ENCODE results near the gene SP100.
"Not testable (repeated sequence)": the region's sequence is repeated elsewhere in the genome, so short reads cannot be mapped to it uniquely, and the experiment has no call there.

Gene SP100

DNA sequence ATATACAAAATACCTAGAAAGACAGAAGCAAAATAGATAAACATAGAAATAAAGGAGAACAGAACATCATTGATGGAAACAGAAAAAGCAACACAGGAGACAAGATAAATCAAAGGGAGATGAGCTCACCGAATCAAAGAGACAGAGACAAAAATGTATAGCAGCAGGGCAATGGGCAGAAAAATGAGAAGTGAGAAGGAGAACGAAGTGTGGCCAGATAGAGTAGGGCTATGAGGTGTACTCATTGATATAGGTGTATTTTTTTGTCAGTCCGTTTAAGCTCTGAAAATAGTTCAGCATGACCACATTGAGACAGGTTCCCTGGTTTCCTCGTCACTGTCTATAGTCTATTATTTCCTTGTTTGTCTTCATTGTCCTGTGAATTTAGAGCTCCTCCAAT lies 55.1 kb downstream of the SP100 start:
- DNase-seq: no peak

DNA sequence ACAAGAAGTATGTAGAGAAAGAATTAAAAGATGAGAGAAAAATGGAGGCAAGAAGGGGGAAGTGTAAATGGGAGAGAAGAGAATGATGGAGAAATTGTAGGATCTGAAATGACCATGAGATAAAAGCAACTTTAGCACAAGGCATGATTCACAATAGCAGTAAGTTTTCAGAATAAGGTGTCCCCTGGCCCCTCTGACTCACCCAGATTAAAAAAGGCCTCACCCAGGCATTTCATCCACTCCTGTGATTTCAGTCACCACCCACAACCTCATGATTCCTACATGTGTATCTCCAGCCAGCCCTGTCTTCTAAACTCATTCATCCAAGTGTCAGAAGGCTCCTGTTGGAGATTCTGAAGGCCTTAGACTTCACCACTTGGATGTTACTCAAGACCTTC lies 56.6 kb downstream of the SP100 start:
- no peak for DNase-seq

DNA sequence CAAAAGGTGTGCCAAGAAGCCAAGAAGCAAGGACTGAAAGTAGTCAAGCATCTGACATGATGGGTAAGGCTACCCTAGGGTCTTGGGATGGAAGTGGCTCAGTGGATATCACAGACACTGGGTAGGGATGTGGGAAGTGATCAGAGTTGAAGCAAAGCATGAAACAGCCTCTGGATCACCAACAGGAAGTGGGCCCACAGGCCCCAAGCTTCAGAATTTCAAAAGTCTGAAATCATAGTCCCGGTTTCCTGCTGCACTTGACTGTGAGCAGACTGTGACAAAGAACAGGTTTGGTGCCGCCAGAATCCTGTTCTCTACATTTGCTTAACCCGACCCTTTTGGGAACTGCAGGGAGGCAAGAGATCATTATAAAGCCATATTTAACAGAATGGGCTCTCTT lies 57.4 kb downstream of the SP100 start:
- DNase-seq: no peak

DNA sequence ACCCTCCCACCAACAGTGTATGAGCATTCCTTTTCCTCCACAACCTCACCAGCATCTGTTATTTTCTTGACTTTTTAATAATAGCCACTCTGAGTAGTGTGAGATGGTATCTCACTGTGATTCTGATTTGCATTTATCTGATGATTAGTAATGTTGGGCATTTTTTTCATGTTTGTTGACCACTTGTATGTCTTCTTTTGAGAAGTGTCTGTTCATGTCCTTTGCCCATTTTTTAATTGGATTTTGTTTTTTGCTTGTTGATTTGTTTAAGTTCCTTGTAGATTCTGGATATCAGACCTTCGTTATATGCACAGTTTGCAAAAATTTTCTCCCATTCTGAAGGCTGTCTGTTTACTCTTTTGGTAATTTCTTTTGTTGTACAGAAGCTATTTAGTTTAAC lies 59.1 kb downstream of the SP100 start:
- no peak for DNase-seq

DNA sequence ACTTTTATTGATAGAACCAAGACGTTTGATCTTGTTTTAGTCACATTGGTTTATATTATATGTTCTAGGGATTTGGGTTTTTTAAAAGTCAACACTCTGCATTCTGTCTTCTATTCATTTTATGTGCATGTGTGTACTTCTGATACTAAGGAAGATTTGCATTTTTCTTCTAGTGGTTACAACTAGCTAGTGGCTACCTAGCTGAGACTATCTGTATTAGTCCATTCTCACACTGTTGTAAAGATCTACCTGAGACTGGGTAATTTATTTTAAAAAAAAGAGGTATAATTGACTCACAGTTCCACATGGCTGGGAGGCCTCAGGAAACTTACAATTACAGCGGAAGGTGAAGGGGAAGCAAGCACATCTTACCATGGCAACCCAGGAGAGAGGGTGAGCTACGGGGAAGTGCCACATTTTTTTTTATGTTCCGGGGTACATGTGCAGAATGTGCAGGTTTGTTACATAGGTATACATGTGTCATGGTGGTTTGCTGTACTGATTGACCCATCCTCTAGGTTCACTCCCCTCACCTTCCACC lies 69.9 kb downstream of the SP100 start:
- no peak for DNase-seq

DNA sequence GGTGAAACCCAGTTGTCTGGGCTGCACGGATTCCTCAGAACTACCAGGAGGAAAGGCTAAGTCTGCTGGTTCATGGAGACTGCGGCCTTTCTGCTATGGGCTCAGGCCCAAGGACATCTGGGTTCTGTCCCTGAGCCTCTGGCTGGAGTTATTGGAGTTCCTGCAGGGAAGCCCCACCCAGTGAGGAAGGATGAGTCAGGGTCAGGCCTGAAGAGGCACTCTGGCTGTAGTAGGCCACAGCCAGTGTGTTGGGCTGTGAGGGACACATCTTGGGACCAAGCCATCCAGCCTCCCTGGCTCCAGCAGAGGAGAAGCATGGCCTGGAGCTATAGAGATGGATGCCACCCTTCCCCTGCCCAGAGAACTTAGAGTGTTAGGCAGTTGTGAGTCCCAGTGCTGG lies 75.2 kb downstream of the SP100 start:
- not testable (repeated sequence) for DNase-seq

DNA sequence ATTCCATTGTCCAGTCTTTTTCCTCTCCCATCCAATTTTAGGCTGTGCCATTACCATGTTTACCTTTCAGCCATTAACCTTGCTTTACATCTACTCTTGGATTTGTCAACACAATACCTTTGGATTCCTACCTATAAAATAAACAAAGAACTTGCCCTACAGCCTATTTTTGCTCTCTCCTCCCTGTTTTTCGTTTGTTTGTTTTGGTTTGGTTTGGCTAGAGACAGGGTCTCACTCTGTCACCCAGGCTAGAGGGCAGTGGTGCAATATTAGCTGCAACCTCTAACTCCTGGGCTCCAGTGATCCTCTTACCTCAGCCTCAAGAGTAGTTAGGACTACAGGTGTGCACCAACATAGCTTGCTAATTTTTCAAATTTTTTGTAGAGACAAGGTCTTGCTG lies 76.1 kb downstream of the SP100 start:
- DNase-seq: no peak

DNA sequence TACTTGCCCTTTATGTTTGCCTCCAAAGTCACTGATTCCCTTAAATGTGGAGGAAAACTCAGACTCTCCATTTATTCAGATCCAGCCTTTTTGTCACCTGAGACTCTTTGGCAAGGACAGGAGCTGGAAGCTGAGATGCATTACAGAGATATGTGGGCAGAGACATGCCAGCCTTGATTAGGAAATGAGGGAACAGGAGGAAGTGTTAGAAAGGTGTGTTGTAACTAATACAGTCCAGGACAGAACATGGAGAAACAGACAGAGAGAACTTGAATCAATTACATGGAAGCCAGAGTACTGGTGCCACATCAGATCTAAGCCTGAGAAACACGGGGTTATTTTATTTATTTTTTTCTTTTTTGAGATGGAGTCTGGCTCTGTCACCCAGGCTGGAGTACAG lies 79.0 kb downstream of the SP100 start:
- DNase-seq: no peak

DNA sequence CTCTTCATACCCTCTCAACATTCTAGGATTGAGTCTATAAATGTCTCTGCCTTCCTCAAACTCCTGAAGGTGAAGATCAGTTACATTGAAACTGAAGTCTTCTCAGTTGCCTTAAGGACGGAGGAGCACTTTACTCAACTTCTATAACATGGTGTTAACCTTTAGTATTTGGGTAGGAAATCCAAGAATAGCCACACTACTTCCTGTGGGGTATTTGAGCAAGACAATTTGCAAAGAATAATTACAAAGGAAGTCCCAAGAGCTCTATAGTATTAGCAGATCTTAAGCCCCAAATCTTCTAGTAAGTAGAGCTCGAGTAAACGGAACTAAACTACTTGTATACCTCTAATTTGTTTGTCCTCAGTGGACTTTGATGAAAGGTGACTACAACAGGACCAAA lies 80.9 kb downstream of the SP100 start:
- DNase-seq: no peak

DNA sequence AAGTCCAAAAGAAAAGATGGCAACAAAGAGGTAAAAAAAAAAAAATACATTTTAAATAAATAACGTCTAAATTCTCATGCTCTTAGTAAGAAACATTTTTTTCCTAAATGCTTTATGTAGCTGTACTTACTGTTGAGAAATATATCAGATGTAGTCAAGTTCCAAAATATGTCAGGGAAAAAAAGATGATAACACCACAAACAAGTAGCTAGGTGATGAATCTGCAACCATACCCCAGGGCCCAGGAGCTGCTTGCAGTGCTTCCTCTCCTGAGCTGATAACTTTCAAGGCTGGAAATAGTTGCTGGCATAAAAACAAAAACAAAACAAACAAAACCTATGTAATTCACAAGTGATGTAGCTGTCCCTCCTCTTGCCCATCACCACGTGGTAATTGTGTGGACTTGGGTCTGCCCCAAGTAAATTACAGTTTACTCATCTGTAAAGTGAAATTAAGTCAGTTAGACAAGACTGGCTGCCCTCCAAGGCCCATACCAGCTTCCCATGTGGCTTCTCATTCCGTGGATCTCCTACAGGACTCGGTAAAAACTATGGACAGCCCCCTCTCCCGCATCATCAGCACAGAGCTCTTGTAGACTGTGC lies 82.6 kb downstream of the SP100 start:
- no peak for DNase-seq

DNA sequence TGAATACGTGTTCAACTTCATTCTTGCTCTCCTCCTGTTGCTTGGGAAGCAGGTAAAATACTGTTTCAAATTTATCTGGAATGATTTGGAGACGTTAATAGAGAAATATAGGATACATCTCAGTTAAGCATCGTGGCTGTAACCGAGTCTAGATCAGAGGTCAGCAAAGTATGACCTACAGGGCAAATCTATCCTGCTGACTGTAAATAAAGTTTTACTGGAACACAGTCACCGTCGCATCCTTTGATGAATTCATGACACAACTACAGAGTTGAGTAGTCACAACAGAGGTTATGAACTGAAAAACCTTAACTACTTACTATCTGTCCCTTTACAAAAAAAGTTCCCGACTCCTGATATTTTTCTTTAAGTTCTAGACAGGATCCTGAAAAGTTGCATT lies 86.6 kb downstream of the SP100 start:
- DNase-seq: no peak

DNA sequence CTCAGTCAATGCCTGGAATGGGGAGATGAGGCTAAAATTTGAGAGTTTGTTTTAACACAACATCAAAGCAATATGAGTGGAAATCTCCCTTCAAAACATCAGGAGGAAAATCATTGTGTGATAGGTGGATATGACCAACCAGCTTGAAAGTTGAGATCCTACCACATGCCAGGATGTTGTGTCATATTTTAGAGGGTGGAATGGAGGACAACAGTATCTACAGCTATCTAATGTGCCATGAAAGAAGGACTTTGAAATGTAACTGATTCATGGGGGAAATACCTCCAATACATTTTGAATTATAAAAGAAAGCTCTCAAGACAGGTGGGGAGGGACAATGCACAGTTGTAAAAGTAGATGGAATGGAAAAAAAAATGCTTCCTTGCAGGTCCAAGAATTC lies 87.8 kb downstream of the SP100 start:
- no peak for DNase-seq

DNA sequence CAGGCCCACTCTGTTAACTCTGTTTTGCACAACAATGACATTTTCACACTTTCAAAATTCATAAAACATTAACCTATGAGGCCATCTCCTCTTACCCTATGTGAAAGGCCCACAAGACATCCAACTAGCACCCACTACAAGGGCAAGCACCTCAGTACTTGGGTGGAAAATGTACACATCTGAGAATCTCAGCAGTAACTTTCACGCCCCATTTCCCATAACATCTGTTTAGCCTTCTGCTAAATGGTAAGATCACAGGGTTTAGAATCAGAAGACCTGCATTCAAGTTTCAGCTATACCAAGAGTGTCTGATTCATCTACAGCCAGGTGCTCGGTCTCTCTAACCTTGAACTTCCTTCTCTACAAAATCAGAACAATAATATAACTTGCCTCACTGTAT lies 89.2 kb downstream of the SP100 start:
- no peak for DNase-seq

DNA sequence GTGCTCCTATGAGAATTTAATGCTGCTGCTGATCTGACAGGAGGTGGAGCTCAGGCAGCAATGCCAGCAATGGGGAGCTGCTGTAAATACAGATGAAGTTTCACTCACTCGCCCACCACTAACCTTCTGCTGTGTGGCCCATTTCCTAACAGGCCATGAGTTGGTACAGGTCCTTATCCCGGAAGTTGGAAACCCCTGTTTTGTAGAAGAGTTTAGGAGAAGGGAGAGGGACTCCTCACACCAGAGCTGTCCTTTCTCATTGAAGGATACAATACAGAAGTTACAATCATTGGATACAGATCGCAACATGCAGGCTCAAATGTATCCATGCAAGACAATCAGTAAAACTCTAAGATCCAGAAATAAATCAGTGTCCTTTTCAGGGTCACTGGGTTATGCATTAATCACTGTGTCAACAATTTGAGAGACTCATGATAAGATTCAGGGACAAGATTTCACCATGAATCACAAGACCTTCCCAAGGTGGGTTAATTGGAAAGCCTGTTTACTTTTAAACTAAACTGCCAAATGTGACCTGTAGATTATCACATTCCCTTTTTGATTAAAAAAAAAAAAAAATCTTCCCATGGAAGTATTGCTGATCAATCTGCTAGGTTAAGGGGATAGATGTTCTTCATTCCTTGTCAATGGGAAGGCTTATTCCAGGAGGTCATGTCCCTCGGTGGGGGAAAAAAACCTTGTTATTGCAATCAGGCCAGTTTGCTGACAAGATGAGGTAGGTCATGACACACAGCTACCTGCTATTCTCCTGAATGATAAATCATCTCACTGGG lies 97.2 kb downstream of the SP100 start:
- no peak for DNase-seq

DNA sequence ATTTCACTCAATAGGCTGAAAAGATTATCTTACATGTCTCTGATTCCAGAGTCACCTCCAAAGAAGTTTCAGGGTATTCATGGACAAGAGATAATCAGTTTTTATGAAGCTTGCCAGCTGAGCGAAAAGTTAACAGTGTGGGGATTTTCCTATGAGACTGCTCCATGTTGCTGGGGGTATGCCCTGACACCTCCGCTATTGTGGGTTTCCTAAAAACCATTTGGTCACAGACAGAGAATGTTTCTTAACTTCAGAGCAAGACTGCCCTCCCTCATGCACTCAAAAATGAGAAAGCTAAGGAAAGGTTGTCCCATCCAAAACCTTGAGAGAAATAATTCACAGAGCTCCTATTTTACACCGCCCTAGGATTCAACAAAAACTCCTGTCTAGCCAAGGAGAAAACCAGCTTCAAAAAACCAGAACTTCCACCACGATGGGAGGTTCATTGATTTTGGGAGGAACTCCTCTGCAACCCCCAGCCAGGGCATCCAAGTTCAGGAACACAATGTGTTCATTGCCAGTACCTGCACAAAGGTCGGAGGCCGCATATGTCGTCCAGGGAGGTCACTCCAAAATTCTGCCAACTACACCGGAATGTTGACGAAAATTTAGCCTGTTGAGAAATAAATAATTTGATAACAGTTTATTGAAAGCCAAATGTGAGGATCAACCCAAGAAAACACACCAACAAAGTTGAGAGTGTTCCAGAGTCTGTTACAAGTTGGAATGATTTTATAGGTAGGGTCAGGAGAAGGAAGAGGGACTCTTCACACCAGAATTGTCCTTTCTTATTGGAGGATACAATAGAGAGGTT lies 104.3 kb downstream of the SP100 start:
- no peak for DNase-seq

DNA sequence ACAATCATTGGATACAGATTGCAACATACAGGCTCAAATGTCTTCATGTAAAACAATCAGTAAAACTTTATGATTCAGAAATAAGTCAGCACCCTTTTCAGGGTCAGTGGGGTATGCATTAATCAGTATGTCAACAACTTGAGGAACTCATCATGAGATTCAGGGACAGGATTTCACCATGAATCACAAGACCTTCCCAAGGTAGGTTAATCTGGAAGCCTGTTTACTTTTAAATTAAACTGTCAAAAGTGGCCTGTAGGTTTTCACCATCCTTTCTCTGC lies 104.8 kb downstream of the SP100 start:
- no peak for DNase-seq

DNA sequence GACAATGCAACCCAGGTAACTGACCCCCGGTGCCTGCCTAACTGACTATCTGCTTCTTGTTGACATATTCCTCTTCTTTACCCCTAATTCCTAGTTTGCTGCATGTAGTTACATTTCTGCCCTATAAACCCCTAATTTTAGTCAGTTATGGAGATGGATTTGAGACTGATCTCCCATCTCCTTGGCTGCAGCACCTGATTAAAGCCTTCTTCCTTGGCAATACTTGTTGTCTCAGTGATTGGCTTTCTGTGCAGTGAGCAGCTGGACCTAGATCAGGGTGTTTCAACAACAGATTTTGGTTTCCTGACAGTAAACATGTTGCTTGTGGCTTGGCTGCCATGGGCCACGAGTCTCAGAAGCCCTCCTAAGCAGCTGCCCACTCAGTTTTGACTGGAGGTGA lies 105.4 kb downstream of the SP100 start:
- DNase-seq: no peak

DNA sequence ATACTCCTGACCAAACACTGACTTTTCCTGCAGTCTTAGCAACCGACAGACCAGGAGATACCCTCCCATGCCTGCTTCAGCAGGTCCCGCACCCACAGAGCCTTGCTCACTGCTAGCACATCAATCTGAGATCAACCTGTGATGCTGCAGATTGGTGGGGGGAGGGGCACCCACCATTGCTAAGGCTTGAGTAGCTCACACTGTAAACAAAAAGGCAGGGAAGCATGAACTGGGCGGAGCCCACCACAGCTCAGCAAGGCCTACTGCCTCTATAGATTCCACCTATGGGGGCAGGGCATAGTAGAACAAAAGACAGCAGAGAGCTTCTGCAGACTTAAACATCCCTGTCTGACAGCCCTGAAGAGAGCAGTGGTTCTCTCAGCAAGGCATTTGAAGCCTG lies 109.7 kb downstream of the SP100 start:
- no peak for DNase-seq

DNA sequence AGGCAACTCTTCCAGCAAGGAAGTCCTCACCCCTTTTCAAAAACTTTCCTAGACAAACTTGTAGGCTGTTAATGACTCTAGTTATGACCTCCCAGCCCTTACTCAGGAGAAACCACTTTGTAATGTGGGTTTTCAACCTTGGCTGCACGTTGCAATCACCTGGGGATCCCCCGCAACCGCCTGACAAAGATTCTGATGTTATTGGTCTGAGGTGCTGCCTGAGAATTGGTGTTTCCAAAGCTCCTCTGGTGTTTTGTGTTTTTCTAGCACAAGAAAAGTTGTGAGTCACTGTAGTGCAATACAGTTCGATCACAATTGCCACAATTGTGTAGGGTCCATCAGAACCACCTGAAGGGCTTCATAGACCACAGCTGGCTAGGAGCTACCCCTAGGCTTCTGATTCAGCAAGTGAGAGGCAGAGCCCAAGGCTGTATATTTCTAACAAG lies 121.6 kb downstream of the SP100 start:
- DNase-seq: no peak

DNA sequence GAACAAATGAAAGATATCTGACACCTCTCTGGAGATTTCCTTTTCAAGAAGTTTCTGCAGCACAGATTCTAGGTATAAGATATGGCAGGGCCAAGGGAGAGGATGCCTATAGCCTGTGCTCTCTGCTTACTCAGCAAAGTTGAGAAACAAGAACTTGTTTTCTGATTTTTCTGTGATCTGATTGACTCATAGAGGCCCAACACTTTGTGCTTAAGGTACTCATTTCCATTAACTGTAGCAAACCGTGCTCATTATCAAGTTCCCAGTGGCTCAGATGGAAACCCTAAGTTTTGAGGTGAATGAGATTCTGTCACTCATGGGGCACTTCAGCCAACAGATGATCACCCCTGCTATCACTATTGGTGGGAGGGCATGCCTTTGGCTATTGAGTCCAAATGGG lies 124.3 kb downstream of the SP100 start:
- no peak for DNase-seq

DNA sequence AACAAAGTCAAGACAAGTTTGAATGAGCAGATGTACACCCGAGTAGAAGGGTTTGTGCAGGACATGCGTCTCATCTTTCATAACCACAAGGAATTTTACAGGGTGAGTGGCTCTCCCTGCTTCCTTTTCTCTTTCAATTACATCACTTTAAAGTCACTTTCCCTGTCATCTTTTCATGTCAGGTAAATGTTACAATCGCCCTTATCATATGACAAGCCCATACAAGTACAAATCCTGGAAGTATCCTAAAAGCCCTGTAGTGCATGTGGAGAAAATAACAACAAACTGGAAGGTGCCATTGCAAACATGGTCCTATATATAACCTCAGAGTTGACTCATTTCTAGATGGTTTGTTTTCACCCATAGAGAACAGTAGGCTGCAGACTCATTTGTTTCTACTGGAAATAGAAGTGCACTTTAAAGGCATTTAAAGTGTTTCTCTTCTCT lies 126.0 kb downstream of the SP100 start:
- no peak for DNase-seq

DNA sequence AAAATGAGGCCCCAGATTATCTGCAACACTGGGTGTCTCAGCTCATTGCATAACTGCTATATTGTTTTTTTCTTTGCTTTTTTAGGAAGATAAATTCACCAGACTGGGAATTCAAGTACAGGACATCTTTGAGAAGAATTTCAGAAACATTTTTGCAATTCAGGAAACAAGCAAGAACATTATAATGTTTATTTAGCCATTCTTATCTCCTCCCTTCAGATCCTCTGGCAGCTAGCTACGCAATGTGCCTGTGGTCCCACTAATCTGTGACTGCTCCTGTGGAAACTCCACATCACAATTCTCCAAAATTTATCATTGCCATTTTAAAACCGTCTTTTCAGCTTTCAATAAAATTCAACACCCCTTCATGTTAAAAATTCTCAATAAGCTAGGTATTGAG lies 126.8 kb downstream of the SP100 start:
- no peak for DNase-seq

DNA sequence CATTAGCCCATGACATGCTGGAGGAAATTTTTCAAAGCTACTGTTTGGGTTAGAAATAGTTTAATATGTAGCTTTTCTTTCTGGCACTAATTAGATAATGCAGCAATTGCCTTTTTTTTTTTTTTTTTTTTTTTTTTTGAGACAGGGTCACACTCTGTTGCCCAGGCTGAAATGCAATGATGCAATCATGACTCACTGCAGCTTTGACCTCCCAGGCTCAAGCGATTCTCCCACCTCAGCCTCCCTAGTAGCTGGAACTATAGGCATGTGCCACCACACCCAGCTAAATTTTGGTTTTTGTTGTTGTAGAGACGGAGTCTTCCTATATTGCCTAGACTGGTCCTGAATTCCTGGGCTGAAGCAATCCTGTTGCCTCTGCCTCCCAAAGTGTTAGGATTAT lies 136.2 kb downstream of the SP100 start:
- DNase-seq: no peak

DNA sequence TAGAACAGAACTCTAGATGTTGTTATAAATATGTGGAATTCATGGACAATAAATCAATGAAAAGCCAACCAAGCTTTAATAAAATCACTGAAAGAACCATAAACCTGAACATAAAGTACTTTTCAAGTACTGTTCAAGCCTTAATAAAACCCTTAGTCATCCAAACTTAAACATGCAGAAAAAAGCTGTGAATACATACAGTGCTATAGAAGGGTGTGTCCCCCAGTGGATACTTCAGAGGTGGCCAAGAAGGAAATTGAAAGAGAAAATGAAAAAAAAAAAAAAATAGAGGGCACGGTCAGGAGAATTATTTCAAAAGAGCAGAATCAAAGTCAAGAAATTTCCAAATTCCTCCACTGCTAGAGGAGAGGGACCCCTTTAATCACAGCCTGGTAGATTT lies 141.1 kb downstream of the SP100 start:
- no peak for DNase-seq

Data from NCI-H1694 treated with DMSO at 0.1 percent for 48 hours (cell line).